Kidney capillary endothelial cell (primary cell): ENCODE measurements around the gene CDKAL1.

Experiments used
- DNase-seq: peaks from one replicate; pipeline ENCODE4 v3.0.0-alpha.2; 2018; ENCODE audit warnings: low spot score

The CDKAL1 gene

DNA sequence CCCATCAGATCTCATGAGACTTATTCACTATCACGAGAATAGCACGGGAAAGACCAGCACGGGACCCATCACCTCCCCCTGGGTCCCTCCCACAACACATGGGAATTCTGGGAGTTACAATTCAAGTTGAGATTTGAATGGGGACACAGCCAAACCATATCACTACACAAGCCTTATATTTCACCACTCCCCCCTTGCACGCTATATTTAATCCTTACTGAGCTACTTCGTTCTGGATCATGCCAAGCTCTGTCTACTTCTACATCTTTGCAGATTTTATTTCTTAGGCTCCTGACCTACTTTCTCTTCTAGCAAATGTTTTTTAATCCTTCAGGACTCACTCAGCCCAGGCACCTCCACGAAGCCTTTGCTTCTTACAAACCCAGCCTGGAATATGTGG lies 606.7 kb downstream of the CDKAL1 start:
- DNase-seq = no peak

DNA sequence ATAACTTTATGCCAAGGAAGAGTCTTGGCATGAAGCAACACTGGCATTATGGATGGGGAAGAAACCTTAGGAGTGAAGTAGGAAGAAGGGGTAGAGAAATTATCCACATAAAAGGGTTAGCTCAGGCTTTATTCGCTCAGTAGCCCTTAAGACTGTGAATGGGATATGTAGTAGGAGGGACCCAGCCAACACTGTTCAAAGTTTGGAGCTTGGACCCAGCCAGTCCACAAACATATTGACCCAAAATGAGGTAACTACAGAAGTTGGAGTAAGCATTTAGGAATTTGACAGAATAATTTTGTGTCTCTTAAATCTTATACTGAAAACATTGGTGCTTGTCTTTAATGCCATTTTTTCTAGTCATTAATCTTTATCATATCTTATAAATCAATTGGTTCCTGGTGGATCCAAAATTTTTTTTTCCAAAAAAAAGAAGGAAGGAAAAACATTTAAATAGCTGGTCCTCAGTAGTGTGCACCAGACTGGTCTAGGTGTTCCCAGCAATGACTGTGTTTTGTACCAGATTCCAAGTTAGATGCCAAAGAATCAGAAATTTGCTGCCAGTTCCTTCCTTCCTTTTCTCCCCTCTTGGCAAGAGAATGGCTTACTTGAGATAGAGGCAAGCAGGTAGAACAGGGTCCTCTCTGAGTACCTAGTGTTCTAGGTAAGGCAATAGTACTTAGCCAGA lies 607.5 kb downstream of the CDKAL1 start:
- DNase-seq = no peak

DNA sequence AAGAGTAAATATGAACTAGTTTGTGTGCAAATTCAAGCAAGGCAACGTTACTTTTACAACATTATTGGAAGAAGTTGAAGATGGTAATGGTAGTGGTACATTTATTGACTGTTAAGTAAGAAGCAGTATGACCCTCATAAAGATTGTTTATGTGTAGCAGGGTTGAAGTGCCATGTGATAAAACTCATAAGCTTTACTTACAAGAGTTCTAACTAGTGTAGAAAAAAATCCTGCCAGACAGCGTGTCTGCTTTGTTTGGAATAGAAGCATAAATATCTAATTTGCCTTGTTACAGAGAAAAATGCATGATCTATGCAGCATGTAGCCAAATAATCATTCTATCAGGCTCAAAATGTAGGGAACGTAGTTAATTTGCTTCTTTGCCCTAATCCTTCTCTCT lies 608.5 kb downstream of the CDKAL1 start:
- no peak for DNase-seq

DNA sequence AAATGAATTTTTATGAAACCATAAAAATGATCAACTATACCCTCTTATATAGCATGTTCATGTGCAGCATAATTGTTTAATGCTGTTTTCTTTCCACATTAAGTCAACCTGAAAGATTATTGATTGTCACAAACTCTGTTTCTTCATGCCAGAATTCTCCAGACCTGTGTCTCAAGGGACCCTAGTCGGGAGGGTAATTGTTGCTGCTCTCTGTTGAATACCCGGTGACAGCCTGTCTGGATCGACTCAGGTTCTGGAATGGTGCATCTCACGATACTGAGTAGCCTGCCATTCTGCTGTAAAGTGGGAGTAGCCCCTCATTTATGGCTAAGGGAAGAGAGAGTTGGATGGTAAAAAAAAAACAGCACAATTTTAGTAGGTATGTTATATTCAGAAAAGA lies 609.4 kb downstream of the CDKAL1 start:
- DNase-seq = no peak

DNA sequence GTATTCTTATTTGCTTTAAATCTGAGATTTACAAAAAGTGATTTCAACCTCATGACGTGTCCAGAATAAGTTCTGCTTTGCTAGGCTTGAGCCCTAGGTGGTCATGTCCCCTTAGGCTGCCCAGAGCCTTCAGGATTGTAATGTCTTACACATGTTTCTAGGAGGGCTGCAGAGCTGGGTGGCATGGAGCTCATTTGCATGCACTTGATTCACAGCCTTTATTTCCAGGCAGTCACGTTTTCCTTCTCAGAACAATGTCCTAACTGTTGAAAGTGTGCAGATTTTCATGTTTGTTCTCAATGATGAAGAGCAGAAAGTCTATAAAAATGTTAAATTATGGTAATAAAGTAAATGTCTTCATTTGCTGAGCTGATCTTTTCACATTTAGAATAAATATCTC lies 610.7 kb downstream of the CDKAL1 start:
- DNase-seq = no peak

DNA sequence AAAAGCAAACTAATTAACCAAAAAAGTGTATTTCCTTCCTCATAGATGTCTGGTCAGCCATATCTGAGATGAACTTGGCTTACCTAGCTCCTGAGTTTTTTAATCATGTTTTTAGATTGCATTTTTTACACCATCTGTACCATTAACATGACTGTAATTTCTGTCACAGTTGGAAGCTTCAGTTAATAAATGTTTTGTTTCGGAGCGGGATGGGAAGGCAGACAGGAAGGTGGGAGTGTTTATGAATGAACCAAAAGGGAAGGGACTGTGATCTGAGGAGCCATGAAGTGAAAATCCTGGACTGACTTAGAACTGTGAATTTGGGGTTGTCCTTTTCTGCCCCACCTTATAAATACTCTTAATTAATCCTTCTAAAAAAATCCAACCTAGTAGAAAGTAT lies 613.7 kb downstream of the CDKAL1 start:
- no peak for DNase-seq

DNA sequence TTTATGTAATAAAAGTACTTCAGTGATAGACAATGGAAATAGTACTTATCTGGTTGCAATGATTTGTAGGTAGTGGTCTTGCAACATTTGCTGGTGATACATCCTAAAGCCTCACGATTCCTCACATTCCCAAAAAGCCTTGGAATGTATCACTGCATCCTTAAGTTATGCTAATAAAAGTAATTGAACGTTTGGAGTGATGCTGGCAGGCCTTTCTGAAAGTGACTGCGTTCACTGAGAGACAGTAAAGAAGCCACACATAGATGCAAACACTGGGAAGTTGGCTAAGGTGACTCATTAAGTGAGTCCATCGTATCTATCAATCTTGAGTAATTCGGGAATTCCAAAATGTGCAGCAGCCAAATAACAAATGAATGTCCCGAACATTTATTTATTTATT lies 615.2 kb downstream of the CDKAL1 start:
- DNase-seq = no peak

DNA sequence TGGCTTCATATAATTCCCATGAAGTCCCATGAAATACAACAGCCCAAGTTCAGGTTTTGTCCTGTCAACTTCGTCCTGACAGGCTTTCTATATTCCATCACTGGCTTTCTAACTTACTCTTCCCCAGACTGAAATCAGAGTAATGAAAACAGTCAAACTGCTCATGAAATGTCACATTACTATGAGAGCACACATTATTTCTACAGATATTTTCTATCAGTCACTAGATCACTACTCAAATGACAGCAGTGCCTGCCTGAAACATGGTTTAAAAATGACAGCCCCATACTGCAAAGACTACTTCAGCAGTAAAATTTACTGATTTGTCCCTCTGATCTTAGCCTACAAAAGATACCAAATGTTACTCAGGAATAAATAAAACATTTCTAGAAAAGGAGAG lies 616.4 kb downstream of the CDKAL1 start:
- DNase-seq = no peak

DNA sequence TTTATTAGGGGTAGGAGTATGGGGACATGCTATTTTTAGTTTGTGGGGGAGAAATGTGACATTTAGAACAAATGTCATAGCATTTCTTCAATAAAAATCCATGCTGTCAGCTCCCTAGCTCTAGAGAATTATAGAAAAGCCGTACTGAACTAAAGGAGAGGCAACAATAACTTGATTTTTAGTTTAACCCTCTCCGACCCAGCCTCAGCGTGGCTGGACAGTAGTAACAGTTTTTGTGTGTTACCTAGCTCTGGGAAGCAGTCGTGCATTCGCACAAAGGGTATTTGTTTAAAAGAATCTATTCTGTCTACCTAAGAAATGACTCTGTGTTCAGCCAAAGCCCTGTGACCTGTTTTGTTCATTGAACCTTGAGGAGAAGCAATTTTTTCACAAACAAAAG lies 616.9 kb downstream of the CDKAL1 start:
- no peak for DNase-seq

DNA sequence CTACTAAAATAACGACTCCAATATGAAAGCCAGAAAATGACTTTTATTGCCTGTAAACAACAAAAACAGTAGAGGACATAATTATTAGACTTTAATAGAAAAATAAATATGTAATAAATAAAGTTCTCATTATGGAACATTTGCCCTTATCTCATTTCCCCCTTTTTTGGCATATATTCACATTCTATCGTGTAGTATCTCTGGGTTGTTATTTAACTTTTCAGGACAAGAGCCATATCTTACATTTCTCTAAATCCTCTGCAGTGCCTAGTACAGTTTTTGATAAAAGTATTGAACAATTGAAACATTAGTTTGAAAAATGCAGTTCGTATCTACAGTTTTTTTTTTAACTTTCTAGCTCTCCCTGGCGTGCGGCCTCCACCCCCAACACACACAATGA lies 617.3 kb downstream of the CDKAL1 start:
- DNase-seq = no peak

DNA sequence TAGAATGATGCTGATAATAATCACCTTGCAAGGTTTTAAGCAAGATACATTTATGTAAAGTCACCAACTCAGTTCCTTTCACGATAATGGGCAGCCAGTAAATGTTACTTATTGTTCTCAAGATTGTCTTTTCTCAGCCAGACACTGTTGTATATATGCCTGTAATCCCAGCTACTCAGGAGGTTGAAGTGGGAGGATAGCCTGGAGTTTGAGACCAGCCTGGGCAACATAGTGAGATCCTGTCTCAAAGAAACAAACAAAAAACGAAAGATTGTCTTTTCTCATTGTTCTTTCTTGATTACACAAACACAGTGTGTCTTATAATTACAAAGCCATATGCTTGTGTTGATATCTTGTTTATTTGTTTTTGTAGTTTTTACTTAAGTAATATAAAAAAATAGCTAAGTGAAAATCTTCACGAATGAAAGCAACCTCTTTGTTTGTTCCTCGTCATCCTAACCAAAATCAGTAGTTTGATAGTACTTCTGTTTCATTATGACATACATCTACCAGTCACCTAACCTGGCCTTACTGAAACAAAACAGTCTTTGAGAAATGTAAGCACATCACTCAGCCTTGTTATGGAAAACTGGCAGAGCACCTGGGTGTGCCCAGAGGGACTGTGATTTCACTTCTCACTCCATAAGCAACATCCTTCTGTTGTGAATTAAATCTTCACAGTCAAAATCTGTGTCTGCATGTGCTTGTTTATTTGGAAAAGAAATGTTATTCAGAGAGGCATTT lies 623.1 kb downstream of the CDKAL1 start:
- no peak for DNase-seq

DNA sequence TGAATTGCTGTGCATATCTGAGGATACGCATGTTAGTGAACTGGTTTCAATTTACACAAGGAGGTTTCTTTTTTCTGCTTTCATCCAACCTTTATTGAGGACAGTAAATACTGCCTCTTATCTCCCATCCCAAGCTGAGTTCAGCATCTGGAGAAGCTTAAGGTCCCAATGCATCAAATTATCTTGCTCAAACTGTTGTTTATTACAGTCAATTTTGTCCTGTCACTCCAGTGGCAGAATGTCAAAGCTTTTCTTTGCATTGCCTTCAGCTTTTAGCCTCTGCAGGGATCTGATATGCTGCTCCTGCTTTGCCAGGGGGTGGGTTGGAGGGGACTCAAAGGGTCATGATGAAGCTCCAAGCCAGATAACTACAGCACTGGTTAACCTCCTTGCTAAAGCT lies 623.9 kb downstream of the CDKAL1 start:
- DNase-seq = no peak

DNA sequence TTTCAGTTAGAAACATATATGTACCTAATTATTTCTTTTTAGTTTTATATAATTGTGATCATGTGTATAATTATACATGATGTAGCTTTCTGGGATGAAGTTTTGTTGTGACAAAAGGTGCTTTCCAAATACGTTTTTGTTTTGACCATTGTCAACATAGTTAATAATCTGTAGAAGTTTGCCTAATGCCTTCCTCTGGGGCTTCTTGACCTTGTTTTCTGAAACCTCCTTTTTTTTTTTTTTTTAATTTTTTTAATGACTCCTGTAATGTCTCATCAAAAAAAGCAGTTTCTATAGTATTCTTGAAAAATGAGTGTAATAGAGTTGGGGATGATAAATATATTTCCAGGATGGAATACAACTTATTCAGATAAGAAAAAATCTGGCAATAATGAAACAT lies 624.6 kb downstream of the CDKAL1 start:
- no peak for DNase-seq

DNA sequence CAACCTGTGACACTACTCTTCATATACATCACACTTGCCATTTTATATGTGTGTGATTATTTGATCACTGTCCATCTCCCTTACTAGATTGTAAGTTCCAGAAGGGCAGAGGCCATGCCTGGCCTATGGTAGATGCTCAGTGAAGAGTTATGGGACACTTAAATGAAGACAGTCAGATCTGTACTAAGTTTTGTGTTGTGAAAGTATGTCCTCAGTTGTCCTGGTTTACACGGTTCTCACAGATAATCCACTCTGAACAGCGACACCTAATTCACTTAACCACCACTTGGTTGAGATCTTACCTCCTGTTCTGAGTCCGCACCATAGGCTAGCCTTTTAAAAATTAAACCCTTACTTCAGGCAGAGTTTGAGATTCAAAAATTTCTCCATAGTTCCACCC lies 625.2 kb downstream of the CDKAL1 start:
- DNase-seq = no peak

DNA sequence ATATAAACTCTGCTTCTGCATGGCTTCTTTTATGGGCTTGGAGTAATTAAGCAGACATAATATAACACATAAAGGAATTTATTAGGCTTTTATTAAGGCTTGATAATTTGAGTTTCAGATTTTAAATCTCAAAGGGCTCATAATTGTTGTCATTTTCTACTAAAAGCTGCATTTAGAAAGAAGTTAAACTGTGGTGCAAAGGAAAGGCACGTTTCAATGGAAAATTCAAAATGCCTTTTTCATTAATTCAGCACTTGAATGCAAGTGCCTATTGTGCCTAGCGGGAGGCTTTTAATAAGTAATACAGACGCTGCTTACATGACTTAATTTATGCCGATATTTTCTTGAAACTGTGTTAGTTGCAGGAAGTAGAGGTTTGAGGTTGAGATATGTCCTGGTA lies 627.5 kb downstream of the CDKAL1 start:
- DNase-seq = no peak

DNA sequence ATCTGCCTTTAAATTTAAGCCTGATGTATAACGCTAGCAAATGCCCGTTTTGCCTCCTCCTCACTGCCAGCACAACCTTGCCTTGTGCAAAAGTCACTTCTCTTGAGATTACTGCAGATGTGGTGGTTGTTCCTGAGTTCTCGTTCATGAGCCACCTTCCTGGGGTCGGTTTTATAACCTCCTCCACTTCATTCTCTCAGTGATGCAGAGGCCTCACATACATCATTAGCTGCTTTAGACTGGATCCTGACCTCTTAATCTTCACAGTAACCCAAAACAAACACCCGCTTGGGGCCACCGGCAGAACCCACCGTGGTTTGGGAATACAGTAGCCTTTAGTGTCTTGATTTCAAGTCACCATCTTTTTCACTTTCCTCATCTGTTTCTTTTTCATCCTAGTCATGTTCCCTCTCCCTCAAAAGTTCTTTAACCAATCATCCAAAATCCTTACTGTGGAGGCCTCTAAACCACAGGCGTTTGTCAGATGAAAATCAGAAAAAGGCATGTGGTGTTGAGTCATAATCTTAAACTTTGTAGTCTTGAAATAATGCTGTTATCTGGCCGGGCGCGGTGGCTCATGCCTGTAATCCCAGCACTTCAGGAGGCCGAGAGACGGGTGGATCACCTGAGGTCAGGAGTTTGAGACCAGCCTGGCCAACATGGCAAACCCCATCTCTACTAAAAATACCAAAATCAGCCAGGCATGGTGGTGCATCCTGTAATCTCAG lies 629.0 kb downstream of the CDKAL1 start:
- no peak for DNase-seq

DNA sequence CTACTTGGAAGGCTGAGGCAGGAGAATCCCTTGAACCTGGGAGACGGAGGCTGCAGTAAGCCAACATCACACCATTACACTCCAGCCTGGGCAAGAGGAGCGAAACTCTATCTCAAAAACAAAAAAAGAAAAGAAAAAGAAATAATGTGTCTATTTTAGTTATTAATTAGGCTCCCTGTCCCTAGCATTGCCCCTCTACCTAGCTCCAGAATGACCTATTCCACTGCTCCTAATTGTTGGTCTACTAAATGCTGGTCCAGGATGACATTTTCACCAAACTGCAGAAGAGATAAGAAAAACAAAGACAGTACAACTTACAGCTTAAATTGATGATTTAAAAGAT lies 629.6 kb downstream of the CDKAL1 start:
- DNase-seq = no peak

DNA sequence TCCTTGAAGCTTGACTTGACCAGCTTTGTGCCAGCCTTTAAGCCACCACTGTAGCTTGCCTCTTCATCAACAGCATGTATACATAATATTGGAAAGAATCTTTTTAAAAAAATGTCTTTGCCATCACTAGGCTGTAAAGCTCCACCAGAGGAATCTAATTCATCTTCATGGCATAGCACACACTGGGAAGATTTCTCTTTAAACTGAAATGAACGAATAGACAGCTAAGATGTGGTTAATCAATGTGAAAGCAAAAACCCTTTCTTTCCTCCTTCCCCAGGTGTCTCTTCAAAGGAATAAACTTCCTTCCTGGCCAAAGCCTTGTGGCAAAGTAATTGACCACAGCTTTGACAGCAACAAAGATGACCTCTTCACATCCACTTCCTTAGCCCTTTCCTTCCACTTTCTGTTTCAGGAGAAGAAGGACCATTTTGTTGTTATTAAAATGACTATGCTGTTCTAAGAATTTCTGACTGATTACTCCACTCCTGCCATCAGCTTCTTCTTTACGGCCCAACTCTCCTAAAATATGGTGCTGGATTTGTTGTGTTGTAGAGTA lies 630.6 kb downstream of the CDKAL1 start:
- DNase-seq = peak; percentile 15

DNA sequence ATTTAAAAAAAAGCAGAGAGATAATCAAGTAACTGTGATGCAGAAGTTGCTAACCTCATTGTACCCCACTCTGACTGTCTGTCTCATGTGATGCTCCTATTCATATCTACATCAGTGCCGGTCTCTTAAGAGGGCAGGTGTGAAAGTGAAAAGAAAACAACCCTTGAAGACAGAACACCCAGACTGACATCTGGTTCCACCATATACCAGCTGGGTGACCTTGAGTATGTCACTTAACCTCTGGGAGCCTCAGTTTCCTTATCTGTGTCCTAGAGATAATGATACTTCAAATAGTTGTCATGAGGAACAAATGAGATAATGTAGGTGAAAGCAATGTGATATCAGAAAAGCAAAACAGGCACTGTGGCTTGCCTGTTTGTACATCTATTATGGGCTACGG lies 632.5 kb downstream of the CDKAL1 start:
- no peak for DNase-seq

DNA sequence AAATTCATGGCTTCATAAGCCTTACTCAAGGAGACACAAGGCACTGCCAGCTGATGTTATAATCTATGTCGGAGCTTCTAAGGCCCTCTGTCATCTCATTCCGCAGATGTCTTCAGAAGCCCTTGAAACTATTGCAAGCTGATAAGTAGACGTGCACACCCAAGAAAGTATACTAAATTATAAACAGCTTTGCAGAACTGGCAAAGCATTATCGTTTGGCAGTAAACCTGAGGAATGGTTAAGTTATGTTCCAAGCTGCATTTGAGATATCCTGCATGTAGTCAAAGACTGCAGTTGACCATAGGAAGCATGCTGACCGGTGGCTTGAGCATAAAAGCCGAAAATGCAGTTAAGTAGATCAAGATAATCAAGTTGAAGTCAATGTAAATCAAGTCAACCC lies 633.5 kb downstream of the CDKAL1 start:
- DNase-seq = no peak

DNA sequence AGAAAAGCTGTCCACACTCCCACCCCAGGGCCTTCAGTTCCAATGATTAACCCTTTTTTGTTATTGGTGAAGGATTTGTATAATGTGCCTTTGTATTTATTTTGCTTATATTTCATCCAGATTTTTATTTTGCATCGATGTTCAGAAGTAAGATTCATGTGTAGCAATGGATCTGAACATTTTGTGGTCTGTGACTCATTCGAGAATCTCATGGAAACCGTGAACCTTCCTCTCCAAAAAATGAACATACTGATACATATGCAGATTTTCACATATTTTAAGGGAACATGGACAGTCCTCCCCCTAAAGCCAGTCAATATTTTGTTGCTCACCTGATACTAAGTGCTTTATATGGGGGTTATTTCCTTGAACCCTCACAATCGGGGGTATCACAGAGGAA lies 637.5 kb downstream of the CDKAL1 start:
- DNase-seq = no peak

DNA sequence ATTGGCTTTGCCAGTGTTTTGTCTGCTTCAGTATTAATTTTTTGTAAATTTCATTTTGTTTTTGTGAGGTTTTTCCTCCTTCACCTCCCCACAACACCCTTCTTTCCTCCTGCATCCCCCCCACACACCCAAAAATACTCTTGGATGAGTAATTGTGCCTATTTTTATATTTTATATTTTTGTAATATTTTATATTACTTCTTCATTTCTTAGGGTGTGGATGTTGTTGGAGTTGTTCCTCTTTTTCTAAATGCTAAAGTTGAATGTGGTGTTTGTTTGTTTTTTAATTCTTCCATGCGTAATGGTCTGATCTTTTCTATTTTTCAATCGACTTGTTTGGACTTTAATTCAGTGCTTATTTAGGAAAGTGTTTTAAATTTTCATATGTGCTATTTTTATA lies 638.8 kb downstream of the CDKAL1 start:
- no peak for DNase-seq

DNA sequence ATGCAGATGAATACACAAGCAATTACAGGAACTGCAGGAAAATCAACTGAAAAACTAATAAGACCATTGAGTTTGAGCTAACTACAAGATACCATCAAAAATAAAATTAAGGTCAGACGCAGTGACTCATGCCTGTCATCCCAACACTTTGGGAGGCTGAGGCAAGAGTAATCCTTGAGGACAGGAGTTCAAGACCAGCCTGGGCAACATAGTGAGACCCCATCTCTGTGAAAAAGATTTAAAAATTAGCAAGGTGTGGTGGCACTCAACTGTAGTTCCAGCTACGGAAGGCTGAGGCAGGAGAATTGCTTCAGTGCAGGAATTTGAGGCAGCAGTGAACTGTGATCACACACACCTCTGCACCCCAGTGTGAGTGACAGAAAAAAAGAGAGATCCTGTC lies 639.4 kb downstream of the CDKAL1 start:
- DNase-seq = no peak
